Mucosa of stomach (tissue), 1 donor: ENCODE results near the gene TRABD2A.
"Not testable (repeated sequence)": the region's sequence is repeated elsewhere in the genome, so short reads cannot be mapped to it uniquely, and the experiment has no call there.

Experiments
- H3K27me3 ChIP-seq: one replicate; pipeline ENCODE4 v1.7.0; 2013; ENCODE audit warnings: mild to moderate bottlenecking, low read length; ENCODE audit not compliant: control insufficient read depth, insufficient read depth
- H3K36me3 ChIP-seq: one replicate; pipeline ENCODE4 v1.7.0; 2013; ENCODE audit warnings: low read length; ENCODE audit not compliant: control insufficient read depth, insufficient read depth
- H3K4me1 ChIP-seq: one replicate; pipeline ENCODE4 v1.7.0; 2013; ENCODE audit warnings: mild to moderate bottlenecking, low read length; ENCODE audit not compliant: control insufficient read depth, insufficient read depth
- H3K4me3 ChIP-seq: one replicate; pipeline ENCODE4 v1.7.0; 2013; ENCODE audit warnings: low read length
- H3K9ac ChIP-seq: one replicate; pipeline ENCODE4 v1.7.0; 2013; ENCODE audit warnings: mild to moderate bottlenecking, low read length, moderate library complexity
- H3K9me3 ChIP-seq: one replicate; pipeline ENCODE4 v1.7.0; 2013; ENCODE audit warnings: mild to moderate bottlenecking, low read length, moderate library complexity; ENCODE audit not compliant: control insufficient read depth
- donor health status: Pancreatic carcinoma.

The TRABD2A gene

GRCh38 chr2:84792856-84793522, 87.9 kb downstream of the TRABD2A start:
- H3K9ac ChIP-seq, result no peak overlapping the region
- no peak overlapping the region for H3K4me3 ChIP-seq
- no peaks in the 10 kb centered on the region for H3K9me3 ChIP-seq
- H3K27me3 ChIP-seq, result no peaks in the 10 kb centered on the region
- H3K36me3 ChIP-seq, result no peaks in the 10 kb centered on the region
- H3K4me1 ChIP-seq, result no peaks in the 10 kb centered on the region

GRCh38 chr2:84788498-84788897, 92.4 kb downstream of the TRABD2A start:
- no peaks in the 10 kb centered on the region for H3K27me3 ChIP-seq
- H3K4me3 ChIP-seq, result no peak overlapping the region
- no peaks in the 10 kb centered on the region for H3K9me3 ChIP-seq
- no peaks in the 10 kb centered on the region for H3K4me1 ChIP-seq
- H3K9ac ChIP-seq, result no peak overlapping the region
- H3K36me3 ChIP-seq, result no peaks in the 10 kb centered on the region

DNA sequence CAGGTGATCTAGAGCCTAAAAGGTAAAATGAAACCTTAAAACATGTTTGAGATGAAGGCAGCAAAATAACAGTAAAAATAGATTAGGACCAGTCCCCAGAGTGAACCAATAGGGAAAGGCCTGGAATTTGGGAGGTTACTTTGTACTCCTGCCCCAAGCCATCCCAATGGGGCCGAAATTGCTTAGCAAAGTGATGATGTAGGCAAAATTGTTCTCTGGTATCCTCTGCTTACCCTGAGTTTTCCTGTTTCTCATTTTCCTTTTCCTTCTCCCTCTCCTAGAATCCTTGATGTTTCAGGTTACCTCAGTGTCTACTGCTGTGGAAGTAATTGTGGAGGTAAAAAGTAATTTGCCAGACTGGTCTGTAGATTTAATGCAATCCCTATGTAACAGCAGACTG, 92.9 kb downstream of the TRABD2A start:
- Histone ChIP-seq H3K4me1 (no peaks in the 10 kb centered on the region), H3K9me3 (no peaks in the 10 kb centered on the region), H3K4me3 (no peak overlapping the region), H3K36me3 (no peaks in the 10 kb centered on the region), H3K27me3 (no peaks in the 10 kb centered on the region), H3K9ac (no peak overlapping the region)

- no peak overlapping the region for H3K9ac ChIP-seq
- H3K9me3 ChIP-seq, result no peaks in the 10 kb centered on the region
- H3K27me3 ChIP-seq, result no peaks in the 10 kb centered on the region
- H3K36me3 ChIP-seq, result no peaks in the 10 kb centered on the region
- no peak overlapping the region for H3K4me3 ChIP-seq
- H3K4me1 ChIP-seq, result peaks cover 5% of the 10 kb centered on the region
Observed at GRCh38 chr2:84786601-84787000, 94.3 kb downstream of the TRABD2A start.

DNA sequence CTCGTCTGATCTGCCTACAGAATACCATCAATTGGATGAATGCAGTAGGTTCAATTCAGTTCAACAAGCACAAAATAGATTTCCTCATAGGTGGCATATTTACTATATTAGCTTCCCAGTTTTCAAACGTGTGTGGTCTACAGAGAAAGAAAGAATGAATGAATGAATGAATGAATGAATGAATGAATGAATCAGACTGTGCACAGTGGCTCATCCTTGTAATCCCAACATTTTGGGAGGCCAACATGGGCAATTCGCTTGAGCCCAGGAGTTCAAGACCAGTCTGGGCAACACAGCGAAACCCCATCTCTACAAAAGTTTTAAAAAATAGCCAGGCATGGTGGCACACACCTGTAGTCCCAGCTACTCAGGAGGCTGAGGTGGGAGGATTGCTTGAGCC, 94.9 kb downstream of the TRABD2A start:
- Histone ChIP-seq H3K9me3 (no peaks in the 10 kb centered on the region), H3K4me1 (peaks cover 5% of the 10 kb centered on the region), H3K4me3 (no peak overlapping the region), H3K27me3 (no peaks in the 10 kb centered on the region), H3K9ac (no peak overlapping the region), H3K36me3 (no peaks in the 10 kb centered on the region)

DNA sequence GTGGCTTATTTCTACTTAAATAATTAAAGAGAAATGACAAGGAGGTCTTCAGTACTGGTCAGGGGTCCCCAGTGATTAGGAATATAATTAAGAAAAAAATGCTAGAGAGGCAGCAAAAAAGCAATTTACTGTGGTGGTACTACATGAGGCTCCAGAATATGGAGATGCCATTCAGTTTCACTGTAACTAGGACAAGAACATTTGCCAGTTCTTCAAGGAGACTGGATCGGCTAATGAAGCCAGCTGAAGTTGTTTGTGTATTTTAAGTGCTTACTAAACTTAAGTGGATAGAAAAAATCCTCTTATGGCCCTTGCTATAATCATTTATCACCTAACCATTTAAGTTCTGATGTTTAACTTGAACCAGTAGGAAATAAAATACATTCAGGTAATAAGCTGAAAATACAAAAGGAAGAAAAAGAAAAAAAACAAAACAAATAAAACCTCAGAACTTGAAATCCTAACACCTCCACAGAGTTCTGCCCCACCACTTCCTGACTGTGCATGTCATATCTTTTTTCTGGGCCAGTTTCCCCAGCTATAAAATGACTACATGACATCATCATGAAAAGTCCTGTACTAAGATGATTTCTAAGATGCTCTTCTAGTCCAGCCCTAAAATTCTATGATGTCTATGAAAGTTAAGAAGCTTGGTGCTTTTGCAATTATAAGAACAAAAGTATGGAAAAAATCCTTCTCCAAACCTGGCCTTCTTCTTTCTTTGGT, 98.0 kb downstream of the TRABD2A start:
- Histone ChIP-seq H3K27me3 (no peaks in the 10 kb centered on the region), H3K4me1 (peaks cover 5% of the 10 kb centered on the region), H3K9me3 (no peaks in the 10 kb centered on the region), H3K4me3 (no peak overlapping the region), H3K36me3 (no peaks in the 10 kb centered on the region), H3K9ac (no peak overlapping the region)

DNA sequence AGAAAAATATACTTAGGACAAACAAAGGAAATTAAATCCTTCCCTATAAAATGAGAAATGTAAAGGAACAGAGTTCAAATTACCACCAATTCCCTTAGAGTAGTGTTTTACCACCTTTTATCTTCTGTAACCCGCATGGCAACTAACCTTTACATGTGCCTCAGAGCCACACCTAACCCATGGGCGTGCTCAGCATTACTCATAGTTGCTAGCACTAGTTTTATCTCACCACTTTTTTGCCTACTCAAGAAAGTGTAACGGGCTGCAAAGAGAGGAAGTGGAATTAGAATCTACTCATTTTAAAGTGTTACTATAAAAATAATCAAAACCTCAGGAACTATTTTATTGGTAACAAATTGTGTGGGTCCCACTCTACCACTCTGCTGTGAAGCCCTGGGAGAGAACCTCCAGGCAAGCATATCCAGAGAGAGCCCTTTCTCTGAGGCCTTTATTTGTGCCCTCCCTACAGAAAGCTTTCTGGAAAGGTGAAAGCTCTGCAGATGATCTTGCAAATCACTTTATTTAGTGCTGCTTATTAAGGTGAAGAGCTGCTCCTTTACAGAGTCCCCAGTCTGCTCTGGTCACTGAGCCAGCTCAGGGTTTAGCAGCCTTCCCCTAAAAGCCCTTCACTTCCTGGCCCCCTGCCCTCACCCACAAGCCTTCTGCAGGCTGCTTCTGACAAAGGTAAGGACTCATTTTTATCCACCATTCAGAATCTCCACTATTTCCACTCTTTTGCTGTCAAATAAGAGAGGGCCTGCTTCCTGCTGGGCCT, 98.8 kb downstream of the TRABD2A start:
- peaks cover 5% of the 10 kb centered on the region for H3K4me1 ChIP-seq
- no peaks in the 10 kb centered on the region for H3K36me3 ChIP-seq
- no peak overlapping the region for H3K9ac ChIP-seq
- no peak overlapping the region for H3K4me3 ChIP-seq
- no peaks in the 10 kb centered on the region for H3K9me3 ChIP-seq
- H3K27me3 ChIP-seq, result no peaks in the 10 kb centered on the region

GRCh38 chr2:84779781-84780180, 101.1 kb downstream of the TRABD2A start:
- Histone ChIP-seq H3K4me3 (no peak overlapping the region), H3K9me3 (no peaks in the 10 kb centered on the region), H3K4me1 (peaks cover 5% of the 10 kb centered on the region), H3K9ac (no peak overlapping the region), H3K27me3 (no peaks in the 10 kb centered on the region), H3K36me3 (no peaks in the 10 kb centered on the region)

- no peak overlapping the region for H3K4me3 ChIP-seq
- no peaks in the 10 kb centered on the region for H3K36me3 ChIP-seq
- H3K4me1 ChIP-seq, result peaks cover 5% of the 10 kb centered on the region
- no peaks in the 10 kb centered on the region for H3K9me3 ChIP-seq
- no peaks in the 10 kb centered on the region for H3K27me3 ChIP-seq
- H3K9ac ChIP-seq, result no peak overlapping the region
Observed at GRCh38 chr2:84778911-84779690, 101.8 kb downstream of the TRABD2A start.

GRCh38 chr2:84776011-84776410, 104.9 kb downstream of the TRABD2A start:
- Histone ChIP-seq H3K36me3 (no peaks in the 10 kb centered on the region), H3K4me3 (no peak overlapping the region), H3K4me1 (no peaks in the 10 kb centered on the region), H3K9me3 (no peaks in the 10 kb centered on the region), H3K9ac (no peak overlapping the region), H3K27me3 (no peaks in the 10 kb centered on the region)

- not testable (repeated sequence) for H3K9ac ChIP-seq, H3K27me3 ChIP-seq, H3K36me3 ChIP-seq, H3K4me3 ChIP-seq, H3K4me1 ChIP-seq, H3K9me3 ChIP-seq
Observed at GRCh38 chr2:84773562-84773961, 107.3 kb downstream of the TRABD2A start.
